Fibroblast of the aortic adventitia (primary cell): ENCODE results near the gene FBXO41. TPM values are rescaled to one million over a fixed set of nuclear protein-coding genes. Genes with fewer than 3 reads are reported as not detected.

Source experiments
- DNase-seq: peaks from one replicate; pipeline ENCODE4 v3.0.0-alpha.2; 2010; ENCODE audit warnings: low read depth
- H3K4me3 ChIP-seq: 2 replicates; pipeline ENCODE4 v1.5.1; 2011; ENCODE audit warnings: low read depth, mild to moderate bottlenecking, control low read depth, low read length, moderate library complexity
- CTCF ChIP-seq: IDR thresholded peaks from 2 replicates; pipeline ENCODE4 v1.5.1; 2011; ENCODE audit warnings: mild to moderate bottlenecking, low read length, control low read depth, inconsistent platforms; ENCODE audit not compliant: insufficient read depth
- total RNA-seq: library from RNA; depleted of rRNA; stranded (reverse); fragments of >200 nt; gene quantifications from 2 replicates; pipeline ENCODE4 v1.2.3, GENCODE V29; 2012; ENCODE audit warnings: low replicate concordance

The FBXO41 gene
- 0.18 and 1.6 TPM in 2 replicates for total RNA-seq

- no peak for DNase-seq
- H3K4me3 ChIP-seq = peak within 1 kb of the TSS; percentile 63
- no peak for TF ChIP-seq CTCF
These were observed at the start of gene FBXO41 for GRCh38 chr2:73284296-73285158. Gene FBXO41, minus strand, starts transcription at chr2:73284478. Its CDS starts 14,848 bp downstream, at chr2:73269630.

- no peak overlapping the region for H3K4me3 ChIP-seq
- no peak for TF ChIP-seq CTCF
- no peak for DNase-seq
These were observed 49.8 kb upstream of the FBXO41 start for GRCh38 chr2:73334045-73334444.

- H3K4me3 ChIP-seq = no peak overlapping the region
- no peak for DNase-seq
- no peak for TF ChIP-seq CTCF
These were observed 49.3 kb upstream of the FBXO41 start for GRCh38 chr2:73333564-73333963.

- no peak for DNase-seq
- TF ChIP-seq CTCF = no peak
- H3K4me3 ChIP-seq = no peak overlapping the region
These were observed 39.9 kb upstream of the FBXO41 start for GRCh38 chr2:73324126-73324725.

- DNase-seq = no peak
- no peak for TF ChIP-seq CTCF
- H3K4me3 ChIP-seq = no peak overlapping the region
These were observed 39.3 kb upstream of the FBXO41 start for GRCh38 chr2:73323551-73323950.

GRCh38 chr2:73314441-73314840 is 30.2 kb upstream of the FBXO41 start:
- no peak overlapping the region for H3K4me3 ChIP-seq
- DNase-seq = no peak
- TF ChIP-seq CTCF = no peak
